ENCODE data around the gene LYPLAL1.
"Not testable (repeated sequence)": the region's sequence is repeated elsewhere in the genome, so short reads cannot be mapped to it uniquely, and the experiment has no call there.

The LYPLAL1 gene

GRCh38 chr1:219209578-219209977, 35.9 kb downstream of the LYPLAL1 start:
- no peak for DNase-seq (ENCODE audit: low read depth in 2 of 2, low spot score in 1 of 2)

- DNase-seq (ENCODE audit: low read depth in 2 of 2, low spot score in 1 of 2): no peak
Measured at GRCh38 chr1:219210067-219210466, 36.4 kb downstream of the LYPLAL1 start.

- DNase-seq (ENCODE audit: low read depth in 2 of 2, low spot score in 1 of 2): no peak
Measured at GRCh38 chr1:219215477-219215876, 41.8 kb downstream of the LYPLAL1 start.

- no peak for DNase-seq (ENCODE audit: low read depth in 2 of 2, low spot score in 1 of 2)
Measured at GRCh38 chr1:219220945-219221344, 47.3 kb downstream of the LYPLAL1 start.

- DNase-seq (ENCODE audit: low read depth in 2 of 2, low spot score in 1 of 2): no peak
Measured at GRCh38 chr1:219223496-219223895, 49.8 kb downstream of the LYPLAL1 start.

GRCh38 chr1:219226196-219226595, 52.5 kb downstream of the LYPLAL1 start:
- DNase-seq (ENCODE audit: low read depth in 2 of 2, low spot score in 1 of 2): no peak

GRCh38 chr1:219227360-219228057, 53.8 kb downstream of the LYPLAL1 start:
- no peak for DNase-seq (ENCODE audit: low read depth in 2 of 2, low spot score in 1 of 2)

GRCh38 chr1:219228058-219228419, 54.4 kb downstream of the LYPLAL1 start:
- DNase-seq (ENCODE audit: low read depth in 2 of 2, low spot score in 1 of 2): no peak

GRCh38 chr1:219232890-219233289, 59.2 kb downstream of the LYPLAL1 start:
- no peak for DNase-seq (ENCODE audit: low read depth in 2 of 2, low spot score in 1 of 2)

GRCh38 chr1:219235903-219236481, 62.3 kb downstream of the LYPLAL1 start:
- no peak for DNase-seq (ENCODE audit: low read depth in 2 of 2, low spot score in 1 of 2)

- no peak for DNase-seq (ENCODE audit: low read depth in 2 of 2, low spot score in 1 of 2)
Measured at GRCh38 chr1:219236933-219237610, 63.4 kb downstream of the LYPLAL1 start.

- DNase-seq (ENCODE audit: low read depth in 2 of 2, low spot score in 1 of 2): no peak
Measured at GRCh38 chr1:219239518-219239917, 65.8 kb downstream of the LYPLAL1 start.

GRCh38 chr1:219244864-219245263, 71.2 kb downstream of the LYPLAL1 start:
- no peak for DNase-seq (ENCODE audit: low read depth in 2 of 2, low spot score in 1 of 2)

GRCh38 chr1:219247441-219247840, 73.8 kb downstream of the LYPLAL1 start:
- no peak for DNase-seq (ENCODE audit: low read depth in 2 of 2, low spot score in 1 of 2)

GRCh38 chr1:219250468-219250867, 76.8 kb downstream of the LYPLAL1 start:
- DNase-seq (ENCODE audit: low read depth in 2 of 2, low spot score in 1 of 2): not testable (repeated sequence)

- DNase-seq (ENCODE audit: low read depth in 2 of 2, low spot score in 1 of 2): no peak
Measured at GRCh38 chr1:219257751-219258150, 84.1 kb downstream of the LYPLAL1 start.

GRCh38 chr1:219261454-219261853, 87.8 kb downstream of the LYPLAL1 start:
- DNase-seq (ENCODE audit: low read depth in 2 of 2, low spot score in 1 of 2): no peak
